Fibroblast of lung (primary cell): ENCODE data around the gene CALML4.

ENCODE experiments used
- CTCF ChIP-seq, 2 donors: IDR thresholded peaks in 1 of 2; conservative IDR thresholded peaks in 1 of 2; 1 replicate in 1 of 2; 2 replicates in 1 of 2; pipeline ENCODE4 v1.5.1; 2011 to 2012; ENCODE audit warnings: low read length in 2 of 2, control low read depth in 1 of 2, inconsistent platforms in 1 of 2, low read depth in 1 of 2, mild to moderate bottlenecking in 1 of 2
- EZH2 ChIP-seq: IDR thresholded peaks from 2 replicates; pipeline ENCODE4 v1.5.1; 2012; ENCODE audit warnings: low read length, control low read depth, mild to moderate bottlenecking; ENCODE audit errors: missing control alignments

- TF ChIP-seq CTCF (conservative IDR thresholded peaks at IDR 0.05 in 1 of 2, IDR thresholded peaks at IDR 0.05 in 1 of 2; ENCODE audit: low read depth in 1 of 2, low read length in 2 of 2) (no peak), EZH2 (no peak)
Observed at GRCh38 chr15:68203486-68203885, 1.6 kb downstream of the CALML4 start.
